HG03175 (cell line): ENCODE measurements around the gene GCNT1.
"Not testable (repeated sequence)": the region's sequence is repeated elsewhere in the genome, so short reads cannot be mapped to it uniquely, and the experiment has no call there.

Experiments used
- ATAC-seq: cut with Tn5 transposase; IDR thresholded peaks from one replicate; pipeline ENCODE4 v1.9.1; 2021; ENCODE audit warnings: mild to moderate bottlenecking, moderate library complexity; ENCODE audit not compliant: unreplicated experiment

Gene GCNT1

DNA sequence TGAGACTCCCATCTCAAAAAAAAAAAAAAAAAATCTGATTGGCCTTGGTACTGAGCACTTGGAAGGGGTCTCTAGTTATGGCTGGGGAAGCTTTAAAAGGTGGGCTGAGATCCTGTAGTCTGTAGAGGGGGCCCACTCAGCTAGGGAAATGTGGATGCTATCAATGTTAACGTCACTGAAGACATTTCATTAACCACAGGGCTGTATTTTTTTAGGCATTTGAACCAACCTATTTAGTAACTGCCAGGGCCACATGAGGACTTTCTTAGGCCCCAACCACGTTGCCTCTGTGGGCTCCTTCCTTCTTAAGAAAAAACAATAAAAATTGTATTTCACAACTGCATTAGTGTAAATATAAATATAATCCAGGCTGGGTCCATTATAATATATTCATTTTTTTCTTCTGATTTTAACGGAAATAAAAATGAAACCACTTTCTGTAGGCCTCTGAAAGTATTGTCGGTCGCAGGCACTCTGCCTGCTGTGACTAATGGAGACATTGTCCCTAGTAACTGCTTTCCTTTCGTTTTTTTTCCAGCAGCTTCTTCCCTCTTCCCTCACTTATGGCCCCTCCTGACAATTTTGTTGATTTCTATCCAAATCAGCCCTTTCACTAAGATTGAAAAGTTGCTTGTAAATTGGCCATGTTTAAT lies 71.6 kb downstream of the GCNT1 start:
- ATAC-seq: no peak

DNA sequence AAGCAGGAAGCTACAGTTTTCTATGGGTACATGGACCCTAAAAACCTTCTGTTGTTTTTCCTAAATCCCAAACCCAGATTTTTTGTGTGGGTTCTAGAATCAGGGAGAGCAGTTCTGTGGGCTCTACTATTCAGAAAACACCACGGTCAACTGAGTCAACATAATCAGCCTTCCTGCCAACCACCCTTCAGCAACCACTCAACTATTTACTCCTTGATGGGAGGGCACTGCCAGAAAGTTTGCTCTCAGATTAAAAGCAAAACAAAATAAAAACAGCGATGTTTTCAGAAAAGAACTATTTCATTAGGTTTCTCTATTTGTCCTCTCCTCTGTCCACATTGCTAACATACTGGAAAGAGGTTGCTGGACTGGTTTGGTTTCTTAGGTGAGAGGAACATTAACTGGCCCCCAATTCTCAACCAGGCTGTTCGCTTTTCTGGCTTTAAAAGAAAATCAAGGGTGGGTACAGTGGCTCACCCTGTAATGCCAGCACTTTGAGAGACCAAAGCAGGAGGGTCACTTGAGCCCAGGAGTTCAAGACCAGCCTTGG lies 72.3 kb downstream of the GCNT1 start:
- ATAC-seq: no peak

DNA sequence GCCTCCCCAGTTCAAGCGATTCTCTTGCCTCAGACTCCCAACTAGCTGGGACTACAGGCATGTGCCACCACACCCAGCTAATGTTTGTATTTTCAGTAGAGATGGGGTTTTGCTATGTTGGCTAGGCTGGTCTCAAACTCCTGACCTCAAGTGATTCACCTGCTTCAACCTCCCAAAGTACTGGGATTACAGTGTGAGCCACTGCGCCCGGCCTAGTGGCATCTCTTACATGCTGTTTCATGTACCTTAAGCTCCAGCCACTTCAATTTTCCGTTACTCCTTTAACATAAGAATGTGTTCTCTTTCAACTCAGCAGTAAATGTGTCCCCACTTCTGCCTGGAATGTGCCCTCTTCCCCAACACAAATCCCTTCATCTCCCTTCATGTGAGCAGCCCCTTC lies 73.9 kb downstream of the GCNT1 start:
- ATAC-seq: not testable (repeated sequence)

DNA sequence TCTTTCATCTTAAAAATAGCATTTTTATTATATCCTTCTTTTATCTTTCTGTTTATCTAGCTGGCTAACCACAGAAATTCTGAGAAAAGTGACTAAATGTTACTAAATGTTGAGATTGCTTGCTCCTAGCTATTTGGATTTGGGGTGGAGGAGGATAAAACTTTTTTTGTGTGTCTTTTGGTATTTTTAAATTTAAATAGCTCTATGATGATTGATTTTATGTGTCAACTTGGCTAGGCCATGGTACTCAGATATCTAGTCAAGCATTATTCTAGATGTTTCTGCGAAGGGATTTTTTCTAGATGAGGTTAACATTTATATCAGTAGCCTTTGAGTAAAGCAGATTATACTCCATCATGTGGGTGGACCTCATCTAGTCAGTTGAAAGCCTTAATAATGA lies 75.0 kb downstream of the GCNT1 start:
- no peak for ATAC-seq

DNA sequence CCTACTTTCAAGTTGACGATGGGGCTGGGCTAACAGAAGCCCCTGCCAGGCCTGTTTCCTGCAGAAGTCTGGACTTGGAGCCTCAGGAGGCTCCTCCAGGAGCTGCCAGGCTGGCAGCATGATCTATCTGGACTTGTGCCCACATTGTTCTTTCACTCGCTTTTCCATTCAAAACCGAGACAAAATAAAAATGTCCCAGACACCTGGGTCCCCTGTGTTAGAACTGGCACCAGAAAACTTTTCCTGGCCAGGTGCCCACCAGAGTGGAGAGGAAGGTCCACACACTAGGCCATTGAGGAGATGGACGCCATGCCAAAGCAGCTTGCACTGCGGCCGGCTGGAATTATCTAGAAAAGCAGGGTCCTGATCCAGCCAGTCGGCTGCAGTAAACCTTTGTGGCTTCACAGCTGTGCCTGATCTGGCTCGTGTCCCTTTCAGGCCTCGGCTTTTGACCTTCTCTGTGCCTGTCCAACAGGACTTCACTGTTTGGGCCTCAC lies 78.2 kb downstream of the GCNT1 start:
- ATAC-seq: no peak

DNA sequence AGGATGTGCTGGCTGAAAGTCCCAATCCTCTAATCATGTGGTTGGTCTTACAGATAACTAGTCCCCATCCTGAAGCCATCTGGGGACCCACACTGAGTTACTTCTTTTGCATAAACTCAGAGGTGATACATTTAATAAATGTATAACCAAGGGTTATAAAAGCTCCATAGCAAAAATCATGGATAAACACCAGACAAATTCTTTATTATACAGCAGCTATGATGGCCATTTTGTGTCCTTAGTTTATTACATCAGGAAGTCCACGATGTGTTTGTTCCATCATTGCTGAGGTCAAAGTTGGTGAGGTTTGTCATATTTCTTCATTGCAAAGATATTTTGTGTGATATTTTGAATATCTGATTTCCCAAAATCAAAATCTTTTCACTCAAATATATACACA lies 80.2 kb downstream of the GCNT1 start:
- no peak for ATAC-seq

DNA sequence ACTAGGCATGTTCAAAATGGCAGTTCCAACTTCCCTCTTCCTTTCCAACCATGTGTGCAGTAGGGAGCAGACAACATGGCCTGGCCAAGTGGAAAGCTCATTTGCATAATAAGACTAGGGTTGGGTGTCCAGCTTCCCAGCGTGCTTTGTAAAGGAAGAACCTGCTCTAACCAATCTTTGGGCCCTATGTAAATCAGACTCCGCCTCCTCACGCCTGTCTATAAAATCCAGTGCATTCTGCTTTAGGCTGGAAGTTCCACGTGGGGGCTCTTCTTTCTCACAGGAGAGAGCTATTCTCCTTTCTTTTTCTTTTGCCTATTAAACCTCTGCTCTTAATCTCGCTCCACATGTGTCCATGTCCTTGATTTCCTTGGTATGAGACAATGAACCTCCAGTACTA lies 83.4 kb downstream of the GCNT1 start:
- ATAC-seq: no peak

DNA sequence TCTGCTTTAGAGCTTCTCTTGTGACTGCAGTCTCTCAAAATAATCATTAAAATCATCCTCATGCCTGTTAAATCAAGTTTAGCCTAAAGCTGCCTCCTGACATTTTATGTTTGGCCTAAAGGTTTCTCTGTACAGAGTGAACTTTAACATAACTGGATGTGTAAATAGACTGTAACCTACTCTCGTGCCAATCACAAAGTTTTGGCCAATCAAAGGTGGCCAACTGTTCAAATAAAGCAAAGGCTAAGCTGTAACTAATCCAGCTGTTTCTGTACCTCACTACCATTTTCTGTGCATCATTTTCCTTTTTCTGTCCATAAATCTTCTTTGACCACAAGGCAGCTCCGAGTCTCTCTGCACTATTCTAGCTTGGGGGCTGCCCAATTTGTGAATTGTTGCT lies 86.2 kb downstream of the GCNT1 start:
- no peak for ATAC-seq

DNA sequence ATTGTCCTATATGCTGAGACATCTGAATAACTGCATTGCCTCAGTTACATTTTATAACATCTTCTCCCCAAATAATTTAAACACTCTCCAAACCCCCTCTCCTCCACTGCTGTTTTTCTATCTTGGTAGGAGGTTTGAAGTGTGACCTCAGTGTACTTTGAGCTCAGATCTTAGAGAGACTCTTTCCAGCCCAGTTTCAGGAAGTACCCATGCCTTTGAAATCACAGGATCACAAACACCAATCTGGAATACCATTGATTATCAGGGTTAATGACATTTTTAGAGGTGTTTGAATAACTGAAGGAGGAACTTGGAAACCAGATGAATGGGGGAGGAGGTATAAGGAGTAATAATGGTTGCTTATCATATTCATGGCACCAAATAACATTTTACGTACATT lies 93.2 kb downstream of the GCNT1 start:
- no peak for ATAC-seq

DNA sequence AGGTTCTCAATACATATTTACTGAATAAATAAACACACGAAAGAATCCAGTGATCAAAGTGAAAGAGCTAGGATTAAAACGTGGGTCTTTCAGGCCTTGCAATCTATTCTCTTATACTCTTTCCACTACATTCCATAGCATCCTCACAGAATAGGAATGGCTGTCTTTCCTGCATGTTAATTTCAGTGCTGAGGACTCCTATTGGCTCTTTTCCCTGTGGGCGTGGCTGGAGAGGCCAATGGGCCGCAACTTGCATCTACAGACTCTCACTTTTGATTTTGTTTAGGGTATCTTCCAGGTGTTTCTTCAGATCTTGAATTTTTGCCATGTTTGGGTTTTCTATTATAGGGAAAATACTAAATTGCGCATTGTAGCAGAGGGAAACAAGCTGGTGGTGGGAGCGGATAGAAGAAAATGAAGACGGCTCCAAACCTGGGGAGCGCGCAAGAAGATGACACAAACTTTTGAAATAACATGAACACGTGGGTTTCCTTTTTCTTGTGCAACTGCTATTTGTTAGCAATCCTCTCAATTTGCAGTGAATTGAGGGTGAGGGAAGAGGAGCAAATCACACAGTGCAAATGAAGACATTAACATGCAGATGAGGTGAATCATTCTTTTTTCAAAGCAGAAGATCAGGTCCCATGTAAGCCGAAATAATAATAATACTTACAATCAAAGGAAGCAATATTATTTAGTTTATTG lies 93.9 kb downstream of the GCNT1 start:
- ATAC-seq: no peak

DNA sequence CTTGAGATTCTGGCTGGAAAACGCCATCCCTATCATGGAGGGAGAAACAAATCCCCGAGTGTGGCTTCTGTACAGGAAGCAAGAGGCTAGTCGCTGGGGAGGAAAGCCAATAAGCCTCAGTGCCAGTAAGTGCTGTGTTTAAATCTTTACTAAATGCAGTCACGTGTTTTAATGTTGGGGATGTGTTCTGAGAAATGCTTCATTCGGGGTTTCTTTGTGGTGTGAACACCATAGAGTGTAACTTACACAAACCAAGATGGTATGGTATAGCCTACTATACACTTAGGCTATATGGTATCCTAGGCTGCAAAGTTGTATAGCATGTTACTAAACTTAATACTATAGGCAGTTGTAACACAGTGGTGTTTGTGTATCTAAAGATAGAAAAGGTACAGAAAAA lies 94.7 kb downstream of the GCNT1 start:
- ATAC-seq: no peak
